ENCODE data around the gene OR5M3. TPM values are rescaled to one million over a fixed set of nuclear protein-coding genes. Genes with fewer than 3 reads are reported as not detected.

Gene OR5M3
- total RNA-seq, 1 donor from 2014 or later: not detected

DNA sequence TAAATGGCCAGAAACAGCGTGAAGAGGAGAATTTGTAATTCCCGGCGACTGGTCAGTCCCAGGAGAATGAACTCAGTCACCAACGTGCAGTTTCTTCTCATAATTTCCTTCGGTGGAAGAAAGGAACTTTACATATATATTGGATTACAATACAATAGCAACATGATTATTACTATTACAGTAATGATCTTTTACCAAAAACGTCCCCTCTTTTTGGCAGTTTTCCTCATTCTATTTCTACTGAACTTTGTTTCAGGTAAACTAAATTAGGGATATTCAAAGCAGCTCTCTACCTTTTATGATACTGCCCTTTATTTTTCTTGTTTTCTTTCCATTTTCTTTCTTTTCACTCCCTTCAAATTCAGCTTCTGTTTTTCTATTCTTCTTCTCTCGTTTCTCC lies 18.1 kb upstream of the OR5M3 start, which contains the start of gene OR5M8:
Gene OR5M8 (minus strand): TSS at position 101 of the 400 bp plus-strand sequence. CDS start 0 bp downstream, at position 101.
- no peak for DNase-seq
- intact Hi-C loops (cut with micrococcal nuclease): no loop called here
- H3K27ac ChIP-seq (replicated peaks): no peak within 1 kb of the TSS
- no peaks in the 10 kb centered on the region for H3K36me3 ChIP-seq
- H3K9me3 ChIP-seq (replicated peaks): peaks cover 16% of the 10 kb centered on the region
- no peak within 1 kb of the TSS for H3K4me3 ChIP-seq
- H3K27me3 ChIP-seq (ENCODE audit: low read depth): no peaks in the 10 kb centered on the region
- TF ChIP-seq, protein P1, sequence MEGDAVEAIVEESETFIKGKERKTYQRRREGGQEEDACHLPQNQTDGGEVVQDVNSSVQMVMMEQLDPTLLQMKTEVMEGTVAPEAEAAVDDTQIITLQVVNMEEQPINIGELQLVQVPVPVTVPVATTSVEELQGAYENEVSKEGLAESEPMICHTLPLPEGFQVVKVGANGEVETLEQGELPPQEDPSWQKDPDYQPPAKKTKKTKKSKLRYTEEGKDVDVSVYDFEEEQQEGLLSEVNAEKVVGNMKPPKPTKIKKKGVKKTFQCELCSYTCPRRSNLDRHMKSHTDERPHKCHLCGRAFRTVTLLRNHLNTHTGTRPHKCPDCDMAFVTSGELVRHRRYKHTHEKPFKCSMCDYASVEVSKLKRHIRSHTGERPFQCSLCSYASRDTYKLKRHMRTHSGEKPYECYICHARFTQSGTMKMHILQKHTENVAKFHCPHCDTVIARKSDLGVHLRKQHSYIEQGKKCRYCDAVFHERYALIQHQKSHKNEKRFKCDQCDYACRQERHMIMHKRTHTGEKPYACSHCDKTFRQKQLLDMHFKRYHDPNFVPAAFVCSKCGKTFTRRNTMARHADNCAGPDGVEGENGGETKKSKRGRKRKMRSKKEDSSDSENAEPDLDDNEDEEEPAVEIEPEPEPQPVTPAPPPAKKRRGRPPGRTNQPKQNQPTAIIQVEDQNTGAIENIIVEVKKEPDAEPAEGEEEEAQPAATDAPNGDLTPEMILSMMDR (IDR thresholded peaks at IDR 0.05; ENCODE audit: borderline replicate concordance): no peak
- H3K4me1 ChIP-seq: no peaks in the 10 kb centered on the region

DNA sequence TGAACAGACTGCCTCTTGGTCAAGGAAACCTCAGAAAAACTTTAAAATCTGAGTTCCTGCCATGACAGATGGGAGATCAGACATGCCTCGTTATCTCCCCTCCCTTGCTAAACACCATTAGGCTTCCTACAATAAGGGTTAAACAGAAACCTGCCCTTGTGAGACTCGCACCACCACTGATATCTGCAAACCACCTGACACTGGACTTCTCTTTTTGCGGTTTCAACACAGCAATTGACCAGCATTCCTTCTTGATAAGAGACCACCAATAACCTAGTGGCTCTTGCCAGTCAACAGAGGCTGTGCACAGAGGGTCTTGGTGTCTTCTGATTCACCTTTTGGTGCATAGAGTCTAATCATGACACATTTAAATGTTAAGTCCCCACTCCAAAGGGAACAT lies 13.6 kb upstream of the OR5M3 start:
- Histone ChIP-seq H3K9me3 (replicated peaks) (peaks cover 16% of the 10 kb centered on the region), H3K27ac (replicated peaks) (no peak overlapping the region), H3K27me3 (ENCODE audit: low read depth) (no peaks in the 10 kb centered on the region), H3K36me3 (no peaks in the 10 kb centered on the region), H3K4me1 (no peaks in the 10 kb centered on the region), H3K4me3 (no peak overlapping the region)
- intact Hi-C loops (cut with micrococcal nuclease): no loop called here
- TF ChIP-seq, protein P1 (IDR thresholded peaks at IDR 0.05; ENCODE audit: borderline replicate concordance): no peak
- no peak for DNase-seq

DNA sequence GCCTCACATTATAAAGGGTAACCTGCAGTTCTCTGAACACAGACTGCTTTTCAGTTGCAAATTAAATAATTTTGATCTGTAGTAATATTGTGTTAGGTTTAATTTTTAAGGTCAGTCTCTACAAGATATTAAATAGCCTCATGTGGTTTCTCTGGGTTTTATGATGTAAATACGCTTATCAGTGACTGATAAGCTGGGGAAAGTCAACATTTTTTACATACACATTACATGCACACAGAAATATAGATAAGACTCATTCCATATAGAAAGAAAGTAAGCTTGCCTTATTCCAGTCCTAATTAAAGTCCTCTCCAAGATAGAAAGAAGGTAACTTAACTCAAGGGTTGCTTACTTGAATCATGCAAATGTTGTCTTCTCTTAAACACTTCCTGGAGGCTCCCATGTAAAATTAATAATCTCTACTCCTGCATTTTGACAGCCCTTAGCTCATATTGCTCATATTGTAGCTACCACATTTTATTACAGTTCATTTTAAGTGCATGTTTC lies 1.6 kb upstream of the OR5M3 start:
- no peaks in the 10 kb centered on the region for H3K27me3 ChIP-seq (ENCODE audit: low read depth)
- no peak for DNase-seq
- intact Hi-C loops (cut with micrococcal nuclease): no loop called here
- no peaks in the 10 kb centered on the region for H3K36me3 ChIP-seq
- no peak overlapping the region for H3K27ac ChIP-seq (replicated peaks)
- TF ChIP-seq, protein P1 (IDR thresholded peaks at IDR 0.05; ENCODE audit: borderline replicate concordance): no peak
- H3K4me3 ChIP-seq: no peak overlapping the region
- no peaks in the 10 kb centered on the region for H3K9me3 ChIP-seq (replicated peaks)
- no peaks in the 10 kb centered on the region for H3K4me1 ChIP-seq

DNA sequence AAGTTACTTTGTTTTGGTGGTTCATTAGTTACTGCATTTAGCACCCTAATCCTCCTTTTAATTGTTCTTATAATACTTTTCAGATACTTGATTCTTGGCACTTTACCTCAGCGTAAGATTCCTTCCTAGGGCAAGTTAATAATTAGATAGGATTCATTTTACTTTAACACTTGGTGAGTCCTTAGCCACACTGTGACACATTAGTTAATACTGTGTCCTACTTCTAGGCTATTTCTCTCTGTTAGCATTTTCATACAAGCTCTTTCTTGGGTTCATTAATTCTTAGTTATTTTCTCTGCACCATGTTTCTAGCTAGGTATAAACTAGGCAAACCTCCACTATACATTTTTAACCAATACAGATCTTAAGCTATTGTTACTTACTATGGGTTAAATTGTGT lies 16.1 kb downstream of the OR5M3 start:
- no peaks in the 10 kb centered on the region for H3K4me1 ChIP-seq
- TF ChIP-seq, protein P1 (IDR thresholded peaks at IDR 0.05; ENCODE audit: borderline replicate concordance): no peak
- H3K27ac ChIP-seq (replicated peaks): no peak overlapping the region
- no peak for DNase-seq
- no peaks in the 10 kb centered on the region for H3K9me3 ChIP-seq (replicated peaks)
- no peaks in the 10 kb centered on the region for H3K27me3 ChIP-seq (ENCODE audit: low read depth)
- H3K4me3 ChIP-seq: no peak overlapping the region
- intact Hi-C loops (cut with micrococcal nuclease): no loop called here
- H3K36me3 ChIP-seq: no peaks in the 10 kb centered on the region

DNA sequence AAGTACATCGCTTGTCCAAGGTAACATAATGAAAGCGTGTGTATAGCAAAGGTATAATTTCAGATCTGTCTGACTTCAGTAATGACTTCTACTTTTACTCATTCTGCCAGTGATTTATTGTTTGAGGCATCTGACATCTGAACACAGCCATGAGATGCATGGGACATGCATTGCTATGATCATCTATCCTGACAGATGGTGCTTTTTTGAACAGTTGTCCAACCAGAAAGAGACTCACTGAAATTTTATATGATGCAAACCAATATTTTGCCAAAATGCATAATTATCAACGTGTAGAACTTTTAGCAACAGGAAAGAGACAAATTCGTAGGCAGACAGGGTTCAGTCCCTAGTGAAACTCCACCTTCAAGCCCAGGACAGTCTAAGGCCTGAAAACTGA lies 19.6 kb downstream of the OR5M3 start:
- H3K27me3 ChIP-seq (ENCODE audit: low read depth): no peaks in the 10 kb centered on the region
- DNase-seq: no peak
- no peaks in the 10 kb centered on the region for H3K36me3 ChIP-seq
- intact Hi-C loops (cut with micrococcal nuclease): no loop called here
- H3K27ac ChIP-seq (replicated peaks): no peak overlapping the region
- H3K4me3 ChIP-seq: no peak overlapping the region
- H3K9me3 ChIP-seq (replicated peaks): no peaks in the 10 kb centered on the region
- H3K4me1 ChIP-seq: no peaks in the 10 kb centered on the region
- TF ChIP-seq, protein P1 (IDR thresholded peaks at IDR 0.05; ENCODE audit: borderline replicate concordance): no peak

Other genes with a start within 250 kb of the OR5M3 start
- not detected for gene OR5T2, start 239.1 kb downstream of the OR5M3 start, total RNA-seq
- not detected for gene OR5T3, start 221.1 kb downstream of the OR5M3 start, total RNA-seq
- gene OR5T1, start 199.2 kb downstream of the OR5M3 start, total RNA-seq: not detected
- not detected for gene OR8H1, start 181.1 kb downstream of the OR5M3 start, total RNA-seq
- not detected for gene OR8K3, start 158.2 kb downstream of the OR5M3 start, total RNA-seq
- not detected for gene OR8K1, start 127.3 kb downstream of the OR5M3 start, total RNA-seq
- not detected for gene OR8J1, start 119.1 kb downstream of the OR5M3 start, total RNA-seq
- gene OR8U1, start 97.7 kb downstream of the OR5M3 start, total RNA-seq: not detected
- gene OR5AL1, start 60.7 kb downstream of the OR5M3 start, total RNA-seq: not detected
- not detected for gene OR5M8, start 18.0 kb upstream of the OR5M3 start, total RNA-seq
- gene OR5M11, start 69.9 kb upstream of the OR5M3 start, total RNA-seq: not detected
- not detected for gene OR5M10, start 104.4 kb upstream of the OR5M3 start, total RNA-seq
- not detected for gene OR5M1, start 141.5 kb upstream of the OR5M3 start, total RNA-seq
- not detected for gene OR5AP2, start 169.1 kb upstream of the OR5M3 start, total RNA-seq
- gene OR5AR1, start 190.3 kb upstream of the OR5M3 start, total RNA-seq: not detected
- gene OR9G1, start 225.7 kb upstream of the OR5M3 start, total RNA-seq: not detected

All from left ventricle myocardium inferior (tissue), 1 donor.